HG02885 (cell line): ENCODE results near the gene CCDC181.

Experiments used
- ATAC-seq: cut with Tn5 transposase; IDR thresholded peaks from one replicate; pipeline ENCODE4 v1.9.1; 2021; ENCODE audit warnings: mild to moderate bottlenecking; ENCODE audit not compliant: unreplicated experiment, poor library complexity

CCDC181 gene

GRCh38 chr1:169427081-169427641 is at the start of gene CCDC181:
Gene CCDC181, minus strand, starts transcription at chr1:169427474. Its CDS starts 2,547 bp downstream, at chr1:169424927.
- ATAC-seq: peak; percentile 98

DNA sequence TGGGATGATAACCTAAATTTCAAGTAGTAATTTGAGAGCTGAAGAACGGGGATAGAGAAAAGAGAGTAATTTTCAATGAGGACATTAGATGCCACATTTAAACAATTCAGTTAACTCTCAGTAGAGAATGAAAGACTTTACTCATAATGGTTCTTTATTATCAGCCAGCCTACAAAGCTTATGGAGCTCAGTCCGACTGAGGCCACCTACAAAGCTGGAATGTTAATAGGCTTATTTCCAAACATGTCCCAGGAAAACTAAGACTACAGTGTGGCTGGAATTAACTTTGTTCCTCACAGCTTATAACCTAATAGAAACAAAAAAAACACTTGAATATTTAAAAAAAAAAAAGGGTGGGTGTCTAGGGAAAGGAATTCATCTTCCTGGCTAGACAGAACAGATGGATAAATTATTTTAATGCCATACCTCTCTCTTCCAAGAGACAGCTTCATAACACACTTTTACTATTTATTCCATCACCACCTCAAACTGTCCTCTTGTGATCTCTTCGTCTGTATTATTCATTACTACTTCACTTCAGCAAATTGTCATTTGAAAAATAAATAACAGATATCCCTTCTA is 48.6 kb upstream of the CCDC181 start:
- ATAC-seq: no peak

DNA sequence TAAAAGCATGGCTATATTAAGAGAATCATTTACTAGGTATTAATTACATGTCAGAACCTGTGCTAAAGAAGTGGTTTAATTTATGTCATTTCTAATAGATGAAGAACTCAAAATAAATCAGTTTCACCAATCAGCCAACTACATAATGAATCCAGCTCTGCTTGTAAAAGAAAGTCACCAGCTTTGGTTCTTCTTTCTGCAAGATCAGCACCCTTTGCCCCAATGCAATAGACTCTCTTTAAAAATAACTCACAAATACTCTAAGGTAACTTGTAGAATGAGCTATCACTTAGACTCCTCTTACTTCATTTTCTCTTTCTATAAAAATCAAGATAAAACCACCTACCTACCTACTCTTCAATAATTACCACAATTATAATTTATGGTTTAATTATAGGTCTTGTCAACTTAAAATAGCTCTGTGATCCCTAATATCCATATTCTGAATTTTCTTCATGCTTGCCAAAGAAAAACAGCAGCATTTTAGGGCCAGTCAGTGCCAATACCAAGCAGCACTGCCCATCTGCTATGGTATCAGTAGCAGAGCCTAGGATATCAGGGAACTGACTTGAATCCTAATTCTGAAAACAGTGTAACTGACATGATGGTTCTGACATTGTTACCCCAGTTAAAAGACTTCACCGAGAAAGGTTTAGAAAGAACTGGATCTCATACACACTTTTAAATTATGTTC is 47.2 kb upstream of the CCDC181 start:
- no peak for ATAC-seq

DNA sequence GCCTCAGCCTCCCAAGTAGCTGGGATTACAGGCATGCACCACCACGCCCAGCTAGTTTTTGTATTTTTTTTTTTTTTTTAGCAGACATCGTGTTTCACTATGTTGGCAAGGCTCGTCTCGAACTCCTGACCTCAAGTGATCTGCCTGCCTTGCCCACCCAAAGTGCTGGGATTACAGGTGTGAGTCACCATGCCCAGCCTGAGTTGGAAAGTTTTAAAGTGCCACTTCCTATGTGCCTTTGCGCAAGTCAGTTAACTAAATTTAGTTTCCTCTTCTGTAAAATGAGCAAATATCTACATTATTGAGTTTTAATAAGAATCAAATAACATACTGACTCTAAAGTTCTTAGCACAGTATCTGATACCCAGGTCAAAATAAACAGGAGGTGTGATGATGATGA is 46.1 kb upstream of the CCDC181 start:
- no peak for ATAC-seq

GRCh38 chr1:169472738-169473137 is 45.5 kb upstream of the CCDC181 start:
- ATAC-seq: no peak

DNA sequence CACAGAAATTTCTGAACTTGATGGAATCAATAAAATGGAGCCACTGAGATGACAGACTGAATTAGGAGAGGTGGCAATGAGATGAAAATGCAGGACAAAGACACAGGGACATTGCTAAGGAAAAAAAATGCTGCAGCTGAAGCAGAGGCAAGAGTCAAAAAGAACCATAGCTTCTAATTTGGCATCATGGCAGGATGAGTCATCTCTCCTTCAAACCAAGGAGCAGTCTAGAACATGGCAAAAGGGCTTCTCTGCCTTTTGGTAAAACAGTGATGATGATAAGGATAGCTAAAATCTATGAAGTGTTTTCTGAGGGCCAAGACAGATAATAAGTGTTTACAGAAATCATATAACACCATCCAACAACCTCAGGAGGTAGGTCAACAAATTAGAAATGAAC is 41.7 kb upstream of the CCDC181 start:
- ATAC-seq: no peak

- no peak for ATAC-seq
Measured at GRCh38 chr1:169466259-169467230, 39.3 kb upstream of the CCDC181 start.

- no peak for ATAC-seq
Measured at GRCh38 chr1:169465281-169465680, 38.0 kb upstream of the CCDC181 start.

- ATAC-seq: no peak
Measured at GRCh38 chr1:169462385-169462784, 35.1 kb upstream of the CCDC181 start.

DNA sequence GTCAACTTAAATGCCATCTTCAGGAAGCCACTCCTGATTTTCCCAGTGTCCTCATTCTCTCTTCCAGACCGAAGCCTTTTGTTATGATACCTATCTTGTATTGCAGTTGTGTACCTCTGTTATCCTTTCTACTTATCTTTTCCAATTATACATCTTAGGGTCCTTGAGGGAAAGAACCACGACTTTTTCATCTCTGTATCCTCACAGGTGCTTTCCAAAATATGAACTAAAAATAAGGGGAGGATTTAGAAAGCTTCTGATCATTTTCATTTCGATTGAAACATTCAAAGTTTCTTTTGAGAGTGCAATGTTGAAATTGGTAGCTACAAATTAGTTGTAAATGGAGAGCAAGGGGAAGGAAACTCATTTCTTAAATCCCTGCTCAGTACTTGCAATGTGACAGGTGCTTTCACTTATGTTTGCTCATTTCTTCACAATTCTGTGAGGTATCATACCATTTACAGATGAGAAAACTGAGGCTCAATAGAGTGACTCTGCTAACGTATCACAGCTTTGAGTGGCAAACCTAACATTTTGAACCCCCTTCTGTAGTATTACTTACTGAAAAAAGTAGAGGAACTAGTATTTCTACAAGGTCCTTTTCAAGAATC is 34.2 kb upstream of the CCDC181 start:
- no peak for ATAC-seq

DNA sequence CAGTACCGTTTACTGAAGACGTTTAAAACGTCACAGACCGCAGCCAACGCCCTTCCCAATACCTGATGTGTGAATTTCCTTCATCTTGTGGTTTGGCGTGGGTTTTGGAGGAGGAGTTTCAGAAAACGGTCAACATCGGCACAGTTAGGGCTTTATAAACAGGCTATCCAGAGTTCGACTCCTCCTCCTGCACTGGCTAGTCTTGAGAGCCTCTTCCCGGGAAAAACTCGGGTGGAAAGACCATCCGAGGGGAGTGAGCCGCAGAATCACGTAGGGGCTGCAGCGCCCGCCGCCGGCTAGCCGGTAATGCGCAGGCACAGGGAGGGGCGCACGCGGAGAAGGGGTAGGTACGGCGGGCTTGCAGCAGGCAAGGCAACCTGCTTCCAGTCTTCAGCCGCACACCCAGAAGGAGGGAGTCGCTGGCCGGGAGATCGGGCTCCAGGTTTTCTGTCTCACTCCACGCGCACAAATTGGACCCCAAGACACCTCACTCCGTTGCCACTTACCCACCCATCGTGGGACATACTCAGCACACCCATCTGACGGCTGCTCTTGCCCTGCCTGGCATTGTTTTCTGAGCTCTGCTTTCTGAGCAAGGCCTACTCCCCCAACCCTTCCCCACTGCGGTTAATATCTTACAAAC is 33.0 kb upstream of the CCDC181 start:
- no peak for ATAC-seq

- ATAC-seq: no peak
Measured at GRCh38 chr1:169457443-169457842, 30.2 kb upstream of the CCDC181 start.

DNA sequence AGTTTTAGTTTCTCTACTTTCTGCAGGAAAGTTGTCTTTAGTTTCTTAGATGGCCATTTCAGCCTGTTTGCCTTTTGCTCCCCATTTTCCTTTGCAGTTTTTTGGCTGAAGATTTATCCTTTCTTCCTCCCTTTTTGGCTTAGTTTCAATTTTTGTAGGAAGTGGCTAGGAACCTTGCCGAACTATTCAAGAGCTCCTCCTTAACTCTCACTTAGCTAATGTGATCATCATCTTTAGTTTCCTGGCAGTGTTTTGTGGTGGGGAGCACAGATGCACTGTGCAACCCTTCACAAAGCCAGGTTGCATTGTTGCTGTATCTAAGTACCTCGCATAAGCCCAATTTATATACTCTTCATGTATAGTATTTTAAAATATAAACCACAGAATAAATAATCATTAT is 28.8 kb upstream of the CCDC181 start:
- no peak for ATAC-seq

DNA sequence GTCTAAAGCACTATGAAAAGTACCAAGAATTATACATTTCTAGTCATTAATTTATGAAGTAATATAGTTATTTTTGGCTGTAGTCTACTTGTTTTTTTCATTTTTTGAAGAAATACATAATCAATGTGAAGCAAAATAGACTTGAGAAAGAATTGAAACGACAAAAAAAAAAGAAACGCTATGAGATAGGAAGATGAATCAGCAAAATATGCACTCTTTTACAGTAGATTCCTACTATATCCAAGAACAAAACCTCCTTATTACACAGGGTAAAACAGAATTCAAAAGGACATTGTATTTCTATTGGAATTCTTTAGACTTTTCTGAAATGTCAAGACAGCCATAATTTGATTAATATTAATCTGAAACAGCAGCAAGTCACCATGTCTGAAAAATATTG is 25.6 kb upstream of the CCDC181 start:
- no peak for ATAC-seq

DNA sequence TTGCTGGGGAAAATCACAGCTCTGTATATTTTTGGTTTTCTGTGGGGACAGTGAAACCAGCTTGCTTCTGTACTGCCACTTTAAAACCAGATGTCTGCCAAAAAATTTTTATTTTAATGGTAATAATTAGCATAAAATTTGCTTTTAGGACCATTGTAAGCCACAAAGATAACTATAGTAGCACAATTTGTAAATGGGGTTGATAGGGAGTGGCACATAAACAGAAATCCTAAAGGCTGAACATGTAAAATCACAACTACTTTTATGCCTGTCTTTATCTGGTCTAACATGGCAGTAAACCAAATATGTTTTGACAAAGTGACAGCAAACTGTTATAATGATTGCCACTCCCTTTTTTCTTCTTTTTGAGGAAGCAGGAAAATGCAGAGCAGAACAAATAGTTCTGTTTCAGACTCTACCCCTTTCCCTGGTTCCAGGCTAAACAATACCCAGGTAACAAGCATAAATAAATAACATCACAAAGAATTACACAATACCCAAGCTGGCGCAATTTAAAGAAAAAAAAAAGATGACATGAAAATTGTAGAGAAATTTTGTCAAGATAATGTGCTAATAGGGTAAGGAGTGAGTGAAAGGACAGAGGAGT is 24.0 kb upstream of the CCDC181 start:
- ATAC-seq: no peak

DNA sequence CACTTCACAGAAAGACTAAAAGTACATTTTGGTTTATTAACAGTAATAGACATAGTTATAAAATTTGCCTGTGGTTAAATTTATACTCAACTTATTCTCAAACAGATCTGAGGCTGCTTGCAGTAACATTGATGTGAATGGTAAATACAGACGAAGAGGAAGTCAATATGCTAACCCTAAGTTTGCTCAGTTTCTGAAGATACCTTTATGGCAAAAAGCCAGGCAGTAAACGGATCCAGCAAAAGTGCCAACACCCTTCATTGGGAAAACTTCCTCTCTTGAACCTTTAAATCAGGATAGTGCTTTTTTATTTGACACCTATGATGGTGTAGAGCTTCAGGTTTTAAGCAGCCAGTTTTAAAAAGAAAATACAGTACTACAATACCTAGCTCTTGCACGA is 16.6 kb upstream of the CCDC181 start:
- ATAC-seq: no peak

- ATAC-seq: no peak
Measured at GRCh38 chr1:169426174-169426705, 1.0 kb downstream of the CCDC181 start.

GRCh38 chr1:169421309-169421708 is 6.0 kb downstream of the CCDC181 start:
- no peak for ATAC-seq

- ATAC-seq: no peak
Measured at GRCh38 chr1:169414952-169415351, 12.3 kb downstream of the CCDC181 start.
